Tibial artery (tissue), 4 donors: ENCODE measurements around the gene SCEL.

Experiments
- DNase-seq, 2 donors: peaks; one replicate each; pipeline ENCODE4 v3.0.0-alpha.2; 2019
- H3K27ac ChIP-seq, 2 donors: fragments of 200-600 bp; sonication (generic) in 1 of 2; 1 replicate in 1 of 2; 2 replicates in 1 of 2; pipeline ENCODE4 v1.5.1; 2018 to 2019; ENCODE audit warnings: mild to moderate bottlenecking in 1 of 2
- H3K27me3 ChIP-seq, 2 donors: fragments of 200-600 bp; sonication (generic) in 1 of 2; one replicate each; pipeline versions ENCODE4 v1.5.1 to v1.6.0; 2016 to 2019
- H3K36me3 ChIP-seq, 3 donors: fragments of 200-600 bp; sonication (generic) in 2 of 3; one replicate each; pipeline ENCODE4 v1.5.1; 2016 to 2019; ENCODE audit warnings: mild to moderate bottlenecking in 2 of 3
- H3K4me1 ChIP-seq, 4 donors: fragments of 200-600 bp; sonication (generic) in 2 of 4; 1 replicate in 3 of 4; 2 replicates in 1 of 4; pipeline ENCODE4 v1.5.1; 2016 to 2019
- H3K4me3 ChIP-seq, 2 donors: fragments of 200-600 bp; sonication (generic) in 1 of 2; 1 replicate in 1 of 2; 2 replicates in 1 of 2; pipeline ENCODE4 v1.5.1; 2018 to 2019; ENCODE audit warnings: mild to moderate bottlenecking in 2 of 2
- H3K9me3 ChIP-seq, 3 donors: fragments of 200-600 bp; sonication (generic) in 1 of 3; one replicate each; pipeline ENCODE4 v1.5.1; 2016 to 2019
- CTCF ChIP-seq, 2 experiments: fragments of 200-600 bp in 1 of 2; fragments of 450-650 bp in 1 of 2; IDR thresholded peaks; one replicate each; pipeline ENCODE4 v1.5.1; 2017 to 2019; ENCODE audit warnings: antibody characterized with exemption in 2 of 2, mild to moderate bottlenecking in 1 of 2, moderate library complexity in 1 of 2
- intact Hi-C: fragments of 100-400 bp; cut with DNase I; formaldehyde crosslinking; loops from one replicate; pipeline ENCODE4 v1.15.0; 2023; ENCODE audit warnings: low total_unique reads

The SCEL gene

GRCh38 chr13:77580748-77581147 lies 45.2 kb downstream of the SCEL start:
- Histone ChIP-seq H3K27ac (no peak overlapping the region), H3K4me3 (no peak overlapping the region), H3K9me3 (no peaks in the 10 kb centered on the region), H3K36me3 (no peaks in the 10 kb centered on the region), H3K27me3 (peaks cover 0 to 6% of the 10 kb centered on the region in 2 donors), H3K4me1 (no peaks in the 10 kb centered on the region)
- intact Hi-C loops, result no loop called here
- no peak for DNase-seq
- TF ChIP-seq CTCF (IDR thresholded peaks at IDR 0.05), result no peak

- no peaks in the 10 kb centered on the region for H3K4me1 ChIP-seq
- H3K27me3 ChIP-seq, result no peaks in the 10 kb centered on the region
- H3K4me3 ChIP-seq, result no peak overlapping the region
- intact Hi-C loops, result no loop called here
- no peak overlapping the region for H3K27ac ChIP-seq
- DNase-seq, result no peak
- no peaks in the 10 kb centered on the region for H3K9me3 ChIP-seq
- H3K36me3 ChIP-seq, result no peaks in the 10 kb centered on the region
- no peak for TF ChIP-seq CTCF (IDR thresholded peaks at IDR 0.05)
These were observed 48.1 kb downstream of the SCEL start for GRCh38 chr13:77583581-77583980.

GRCh38 chr13:77584106-77584505 lies 48.6 kb downstream of the SCEL start:
- no peaks in the 10 kb centered on the region for H3K4me1 ChIP-seq
- no peak overlapping the region for H3K4me3 ChIP-seq
- no peak overlapping the region for H3K27ac ChIP-seq
- intact Hi-C loops, result no loop called here
- DNase-seq, result no peak
- H3K27me3 ChIP-seq, result no peaks in the 10 kb centered on the region
- H3K36me3 ChIP-seq, result no peaks in the 10 kb centered on the region
- H3K9me3 ChIP-seq, result no peaks in the 10 kb centered on the region
- no peak for TF ChIP-seq CTCF (IDR thresholded peaks at IDR 0.05)

- peaks cover 0 to 2% (median 0%) of the 10 kb centered on the region in 4 donors for H3K4me1 ChIP-seq
- DNase-seq, result no peak
- TF ChIP-seq CTCF (IDR thresholded peaks at IDR 0.05), result no peak
- peaks cover 0 to 5% of the 10 kb centered on the region in 2 donors for H3K27me3 ChIP-seq
- H3K9me3 ChIP-seq, result no peaks in the 10 kb centered on the region
- H3K27ac ChIP-seq, result no peak overlapping the region
- no peaks in the 10 kb centered on the region for H3K36me3 ChIP-seq
- intact Hi-C loops, result no loop called here
- no peak overlapping the region for H3K4me3 ChIP-seq
These were observed 59.8 kb downstream of the SCEL start for GRCh38 chr13:77595166-77595810.

- TF ChIP-seq CTCF (IDR thresholded peaks at IDR 0.05), result no peak
- Histone ChIP-seq H3K4me3 (no peak overlapping the region), H3K27me3 (peaks cover 0 to 2% of the 10 kb centered on the region in 2 donors), H3K4me1 (peaks cover 0 to 2% (median 0%) of the 10 kb centered on the region in 4 donors), H3K9me3 (no peaks in the 10 kb centered on the region), H3K36me3 (no peaks in the 10 kb centered on the region), H3K27ac (no peak overlapping the region)
- DNase-seq, result no peak
- intact Hi-C loops, result no loop called here
These were observed 61.3 kb downstream of the SCEL start for GRCh38 chr13:77596777-77597176.

- intact Hi-C loops, result no loop called here
- Histone ChIP-seq H3K4me3 (no peak overlapping the region), H3K27me3 (no peaks in the 10 kb centered on the region), H3K27ac (no peak overlapping the region), H3K4me1 (no peaks in the 10 kb centered on the region), H3K36me3 (no peaks in the 10 kb centered on the region), H3K9me3 (no peaks in the 10 kb centered on the region)
- TF ChIP-seq CTCF (IDR thresholded peaks at IDR 0.05), result no peak
- DNase-seq, result no peak
These were observed 63.8 kb downstream of the SCEL start for GRCh38 chr13:77599351-77599750.
